Measurements from ENCODE around the gene SLC52A3.
"Not testable (repeated sequence)": the region's sequence is repeated elsewhere in the genome, so short reads cannot be mapped to it uniquely, and the experiment has no call there.

The SLC52A3 gene

GRCh38 chr20:768426-768978 lies at the start of gene SLC52A3:
Gene SLC52A3 (minus strand): TSS chr20:768500. CDS start chr20:765774, 2,726 bp downstream.
- no peak for DNase-seq

GRCh38 chr20:815914-816606 lies 47.8 kb upstream of the SLC52A3 start:
- DNase-seq = peak; percentile 69

- no peak for DNase-seq
Observed at GRCh38 chr20:815226-815625, 46.9 kb upstream of the SLC52A3 start.

GRCh38 chr20:813390-813789 lies 45.1 kb upstream of the SLC52A3 start:
- no peak for DNase-seq

GRCh38 chr20:812435-812814 lies 44.1 kb upstream of the SLC52A3 start:
- DNase-seq = not testable (repeated sequence)

- DNase-seq = not testable (repeated sequence)
Observed at GRCh38 chr20:811776-812434, 43.6 kb upstream of the SLC52A3 start.

GRCh38 chr20:805713-806112 lies 37.4 kb upstream of the SLC52A3 start:
- no peak for DNase-seq

- DNase-seq = no peak
Observed at GRCh38 chr20:801678-802077, 33.4 kb upstream of the SLC52A3 start.

GRCh38 chr20:800026-800425 lies 31.7 kb upstream of the SLC52A3 start:
- DNase-seq = not testable (repeated sequence)

- DNase-seq = not testable (repeated sequence)
Observed at GRCh38 chr20:798746-799145, 30.4 kb upstream of the SLC52A3 start.

- no peak for DNase-seq
Observed at GRCh38 chr20:796921-797320, 28.6 kb upstream of the SLC52A3 start.

GRCh38 chr20:792248-792647 lies 23.9 kb upstream of the SLC52A3 start:
- no peak for DNase-seq

- no peak for DNase-seq
Observed at GRCh38 chr20:791056-791455, 22.8 kb upstream of the SLC52A3 start.

- DNase-seq = no peak
Observed at GRCh38 chr20:787825-788224, 19.5 kb upstream of the SLC52A3 start.

GRCh38 chr20:779771-780170 lies 11.5 kb upstream of the SLC52A3 start:
- DNase-seq = no peak

- no peak for DNase-seq
Observed at GRCh38 chr20:776165-776564, 7.9 kb upstream of the SLC52A3 start.

- no peak for DNase-seq
Observed at GRCh38 chr20:775679-776135, 7.4 kb upstream of the SLC52A3 start.

- DNase-seq = no peak
Observed at GRCh38 chr20:774660-775057, 6.4 kb upstream of the SLC52A3 start.

- no peak for DNase-seq
Observed at GRCh38 chr20:774016-774659, 5.8 kb upstream of the SLC52A3 start.

- DNase-seq = no peak
Observed at GRCh38 chr20:772806-773205, 4.5 kb upstream of the SLC52A3 start.

- no peak for DNase-seq
Observed at GRCh38 chr20:771741-772464, 3.6 kb upstream of the SLC52A3 start.

GRCh38 chr20:770691-771090 lies 2.4 kb upstream of the SLC52A3 start:
- no peak for DNase-seq

GRCh38 chr20:766906-767305 lies 1.4 kb downstream of the SLC52A3 start:
- DNase-seq = no peak

Data from activated CD4-positive, alpha-beta T cell treated with anti-CD3 and anti-CD28 coated beads, Interleukin-10, Interleukin-2, amounts not matched to agents 100 ng/mL and 50 ng/mL, durations not matched to agents 16 hours and 8 hours (primary cell).